IPS-18a (cell line): Measurements from ENCODE around the gene KCNJ2.

Experiments
- H3K27ac ChIP-seq: one replicate; pipeline ENCODE4 v1.5.1; 2013; ENCODE audit warnings: low read length
- H3K27me3 ChIP-seq: one replicate; pipeline ENCODE4 v1.6.1; 2013; ENCODE audit warnings: mild to moderate bottlenecking, low read length; ENCODE audit not compliant: control insufficient read depth, insufficient read depth
- H3K36me3 ChIP-seq: one replicate; pipeline ENCODE4 v1.6.1; 2013; ENCODE audit warnings: low read depth, low read length; ENCODE audit not compliant: control insufficient read depth
- H3K4me1 ChIP-seq: one replicate; pipeline ENCODE4 v1.6.1; 2013; ENCODE audit warnings: low read depth, low read length; ENCODE audit not compliant: control insufficient read depth
- H3K4me3 ChIP-seq: one replicate; pipeline ENCODE4 v1.5.1; 2013; ENCODE audit warnings: low read length
- H3K9ac ChIP-seq: one replicate; pipeline ENCODE4 v1.6.1; 2013; ENCODE audit warnings: mild to moderate bottlenecking, low read length, moderate library complexity
- H3K9me3 ChIP-seq: one replicate; pipeline ENCODE4 v1.6.1; 2013; ENCODE audit warnings: low read depth, low read length; ENCODE audit not compliant: control insufficient read depth

The KCNJ2 gene

DNA sequence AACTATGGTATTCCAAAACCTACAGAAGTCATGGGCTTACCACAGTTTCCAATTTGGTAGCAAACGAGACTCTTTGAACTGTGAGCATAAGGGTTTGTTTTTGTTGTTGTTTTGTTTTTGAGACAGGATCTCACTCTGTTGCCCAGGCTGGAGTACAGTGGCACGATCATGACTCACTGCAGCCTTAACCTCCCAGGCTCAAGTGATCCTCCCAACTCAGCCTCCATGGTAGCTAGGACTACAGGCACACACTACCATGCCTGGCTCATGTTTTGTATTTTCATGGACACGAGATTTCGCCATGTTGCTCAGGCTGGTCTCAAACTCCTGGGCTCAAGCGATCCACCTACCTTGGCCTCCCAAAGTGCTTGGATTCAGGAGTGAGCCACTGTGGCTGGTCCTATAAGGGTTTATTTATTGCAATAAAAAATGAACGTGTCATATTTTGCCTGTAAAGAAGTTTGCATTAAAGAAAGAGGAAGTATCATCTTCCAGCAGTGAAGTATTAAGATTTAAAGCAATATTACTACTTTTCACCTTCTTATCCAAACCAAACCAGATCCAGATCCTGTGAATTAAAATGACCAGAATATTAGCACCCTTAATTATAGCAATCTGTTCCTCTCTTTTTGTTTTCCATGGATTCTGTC is 37.2 kb downstream of the KCNJ2 start:
- Histone ChIP-seq H3K27me3 (no peaks in the 10 kb centered on the region), H3K36me3 (no peaks in the 10 kb centered on the region), H3K9me3 (no peaks in the 10 kb centered on the region), H3K9ac (no peak overlapping the region), H3K27ac (no peak overlapping the region), H3K4me3 (no peak overlapping the region), H3K4me1 (peaks cover 5% of the 10 kb centered on the region)

DNA sequence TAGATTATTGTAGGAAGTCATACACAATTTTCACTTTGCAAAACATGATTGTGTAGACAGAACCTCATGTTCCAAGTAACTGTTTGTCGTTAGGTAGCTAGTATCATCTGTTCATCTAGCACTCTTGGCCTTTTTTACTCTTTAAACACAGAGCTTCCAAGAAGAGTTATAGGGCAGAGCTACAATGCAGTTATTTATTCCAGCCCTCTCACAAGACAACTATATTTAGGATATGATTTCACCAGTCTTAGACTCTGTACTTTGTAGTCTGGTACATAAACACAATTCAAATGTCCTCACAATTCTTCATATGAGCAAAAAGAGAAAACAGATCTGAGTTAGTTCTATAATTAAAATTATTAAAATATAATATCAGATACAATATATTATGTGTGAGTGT is 37.9 kb downstream of the KCNJ2 start:
- peaks cover 5% of the 10 kb centered on the region for H3K4me1 ChIP-seq
- no peak overlapping the region for H3K4me3 ChIP-seq
- H3K9me3 ChIP-seq = no peaks in the 10 kb centered on the region
- H3K9ac ChIP-seq = no peak overlapping the region
- H3K36me3 ChIP-seq = no peaks in the 10 kb centered on the region
- H3K27me3 ChIP-seq = no peaks in the 10 kb centered on the region
- no peak overlapping the region for H3K27ac ChIP-seq

- Histone ChIP-seq H3K9ac (no peak overlapping the region), H3K36me3 (no peaks in the 10 kb centered on the region), H3K27ac (no peak overlapping the region), H3K4me3 (no peak overlapping the region), H3K4me1 (peaks cover 5% of the 10 kb centered on the region), H3K9me3 (no peaks in the 10 kb centered on the region), H3K27me3 (no peaks in the 10 kb centered on the region)
Measured at GRCh38 chr17:70208080-70208794, 38.9 kb downstream of the KCNJ2 start.

- Histone ChIP-seq H3K27ac (no peak overlapping the region), H3K27me3 (no peaks in the 10 kb centered on the region), H3K4me1 (peaks cover 5% of the 10 kb centered on the region), H3K9me3 (no peaks in the 10 kb centered on the region), H3K9ac (no peak overlapping the region), H3K36me3 (no peaks in the 10 kb centered on the region), H3K4me3 (no peak overlapping the region)
Measured at GRCh38 chr17:70208825-70209555, 39.7 kb downstream of the KCNJ2 start.

GRCh38 chr17:70215656-70216055 is 46.3 kb downstream of the KCNJ2 start:
- H3K9me3 ChIP-seq = no peaks in the 10 kb centered on the region
- no peak overlapping the region for H3K27ac ChIP-seq
- no peaks in the 10 kb centered on the region for H3K27me3 ChIP-seq
- H3K4me3 ChIP-seq = no peak overlapping the region
- H3K36me3 ChIP-seq = no peaks in the 10 kb centered on the region
- H3K9ac ChIP-seq = no peak overlapping the region
- peaks cover 5% of the 10 kb centered on the region for H3K4me1 ChIP-seq

DNA sequence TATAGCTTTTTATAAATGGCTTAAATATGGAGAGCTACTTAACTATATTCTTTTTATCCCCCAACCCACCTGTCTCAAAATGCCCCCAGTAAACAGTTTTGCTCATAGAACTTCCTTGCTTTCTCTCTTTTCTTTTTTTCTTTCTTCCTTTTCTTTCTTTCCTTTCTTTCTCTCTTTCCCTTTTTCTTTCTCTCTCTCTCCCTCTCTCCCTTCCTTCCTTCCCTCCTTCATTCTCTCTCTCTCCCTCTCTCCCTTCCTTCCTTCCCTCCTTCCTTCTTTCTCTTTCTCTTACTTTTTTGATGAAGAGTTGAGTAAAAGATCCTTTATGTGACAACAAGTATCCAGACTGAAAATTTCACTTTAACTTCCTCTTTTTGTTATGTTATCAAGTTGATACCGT is 48.2 kb downstream of the KCNJ2 start:
- Histone ChIP-seq H3K36me3 (no peaks in the 10 kb centered on the region), H3K27ac (no peak overlapping the region), H3K4me3 (no peak overlapping the region), H3K27me3 (no peaks in the 10 kb centered on the region), H3K9me3 (no peaks in the 10 kb centered on the region), H3K9ac (no peak overlapping the region), H3K4me1 (peaks cover 5% of the 10 kb centered on the region)

DNA sequence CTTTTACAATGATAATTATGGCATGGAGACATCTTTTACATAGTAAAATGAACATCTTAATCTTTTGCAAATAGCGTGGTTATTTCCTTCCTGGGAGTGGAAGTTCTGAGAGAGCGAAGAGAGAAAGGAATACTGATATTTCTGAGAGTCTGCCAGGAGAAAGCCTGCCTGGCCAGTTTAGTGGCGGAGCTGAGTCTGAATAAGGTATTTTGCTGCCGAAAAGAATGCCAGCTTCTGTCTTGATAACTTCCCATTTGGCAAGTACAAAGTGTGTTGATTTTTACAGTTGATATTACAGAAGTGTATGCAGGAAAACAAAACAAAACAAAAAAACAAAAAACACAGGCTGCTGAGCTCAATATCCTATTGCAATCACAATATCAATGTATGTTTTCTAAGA is 55.9 kb downstream of the KCNJ2 start:
- H3K27me3 ChIP-seq = no peaks in the 10 kb centered on the region
- H3K4me3 ChIP-seq = no peak overlapping the region
- H3K9ac ChIP-seq = no peak overlapping the region
- no peaks in the 10 kb centered on the region for H3K9me3 ChIP-seq
- H3K4me1 ChIP-seq = no peaks in the 10 kb centered on the region
- H3K27ac ChIP-seq = no peak overlapping the region
- H3K36me3 ChIP-seq = no peaks in the 10 kb centered on the region
